Measurements from ENCODE around the gene SYNJ2. TPM values are rescaled to one million over a fixed set of nuclear protein-coding genes. Genes with fewer than 3 reads are reported as not detected.
"Not testable (repeated sequence)": the region's sequence is repeated elsewhere in the genome, so short reads cannot be mapped to it uniquely, and the experiment has no call there.

SYNJ2 gene
- polyA plus RNA-seq, 5 donors: 5.4 to 8.1 (median 6.2) TPM

DNA sequence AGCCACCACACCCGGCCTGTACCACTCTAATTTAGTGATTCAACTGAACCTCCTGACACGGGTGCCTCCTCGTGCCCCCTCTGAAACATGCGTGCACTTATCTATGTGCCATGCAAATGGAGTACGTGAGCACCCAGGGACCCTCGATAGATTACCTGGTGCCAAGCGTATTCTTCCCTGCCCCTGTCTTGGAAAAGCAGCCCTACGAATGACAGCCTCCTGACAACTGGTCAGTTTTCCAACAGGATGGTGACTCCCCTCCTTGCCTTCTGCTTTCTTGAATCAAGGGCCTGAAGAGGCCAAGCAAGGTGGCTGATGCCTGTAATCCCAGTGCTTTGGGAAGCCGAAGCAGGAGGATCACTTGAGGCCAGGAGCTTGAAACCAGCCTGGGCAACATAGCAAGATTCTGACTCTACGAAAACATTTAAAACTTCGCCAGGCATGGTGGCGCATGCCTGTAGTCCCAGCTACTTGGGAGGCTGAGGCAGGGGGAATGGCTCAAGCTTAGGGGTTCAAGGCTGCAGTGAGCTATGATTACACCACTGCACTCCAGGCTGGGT lies 25.4 kb upstream of the SYNJ2 start:
- DNase-seq: no peak

DNA sequence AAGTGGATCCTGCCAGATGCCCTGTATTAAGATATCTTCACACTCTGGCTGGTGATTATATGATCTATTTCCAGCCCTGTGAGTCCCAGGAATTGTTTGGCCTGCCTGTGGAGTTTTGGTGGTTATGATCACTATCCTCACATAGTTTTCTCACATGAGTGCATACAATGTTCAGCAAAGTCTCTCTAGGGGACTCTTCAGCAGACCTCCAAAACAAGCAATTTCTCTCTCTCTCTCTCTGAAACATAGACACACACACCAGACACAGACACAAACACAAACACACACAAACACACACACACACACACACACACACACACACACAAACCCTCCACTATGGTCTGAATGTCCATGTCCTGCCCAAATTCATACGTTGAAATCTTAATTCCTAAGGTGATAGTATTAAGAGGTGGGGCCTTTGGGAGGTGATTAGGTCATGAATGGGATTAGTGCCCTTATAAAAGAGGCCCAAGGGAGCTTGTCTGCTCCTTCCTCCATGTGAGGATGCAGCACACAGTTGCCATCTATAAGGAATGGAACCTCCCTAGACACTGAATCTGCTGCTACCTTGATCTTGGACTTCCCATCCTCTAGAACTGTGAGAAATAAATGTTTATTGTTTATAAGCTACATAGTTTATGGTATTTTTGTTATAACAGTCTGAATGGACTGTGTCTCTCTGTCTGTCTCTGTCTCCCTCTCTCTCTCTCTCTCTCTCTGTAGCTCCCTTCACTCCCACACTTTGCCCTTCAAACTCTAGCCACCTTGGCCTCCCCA lies 22.0 kb upstream of the SYNJ2 start:
- no peak for DNase-seq

DNA sequence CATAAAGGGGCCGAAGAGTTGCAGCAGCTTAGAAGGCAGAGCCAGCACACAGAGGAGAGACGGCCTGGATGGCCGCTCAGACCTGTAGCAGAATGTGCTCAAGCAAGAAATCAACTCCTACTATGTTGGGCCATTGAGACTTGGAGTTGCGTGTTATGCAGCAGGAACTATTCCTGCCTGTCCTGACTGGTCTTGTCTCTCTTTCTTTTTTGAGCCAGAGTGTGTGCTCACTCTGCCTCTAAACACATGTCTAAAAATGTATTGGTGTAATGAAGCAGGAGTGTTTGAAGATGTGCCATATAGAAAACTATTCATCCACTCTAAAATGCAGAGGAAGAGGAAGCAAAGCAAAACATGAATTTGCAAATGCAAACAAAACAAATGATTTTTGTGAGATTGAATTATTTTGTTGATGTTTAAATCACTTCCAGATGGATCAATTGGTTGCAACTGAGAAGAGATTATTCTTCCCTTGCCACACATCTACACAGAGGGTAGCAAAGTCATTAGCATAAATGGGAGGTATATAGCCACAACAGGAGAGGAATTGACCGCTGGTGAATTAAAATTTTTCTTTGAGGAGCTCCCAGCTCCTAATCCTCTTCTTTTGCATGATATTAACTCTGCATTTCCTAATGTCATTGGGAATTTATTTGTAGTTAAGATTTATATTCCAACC lies 20.4 kb upstream of the SYNJ2 start:
- DNase-seq: no peak

DNA sequence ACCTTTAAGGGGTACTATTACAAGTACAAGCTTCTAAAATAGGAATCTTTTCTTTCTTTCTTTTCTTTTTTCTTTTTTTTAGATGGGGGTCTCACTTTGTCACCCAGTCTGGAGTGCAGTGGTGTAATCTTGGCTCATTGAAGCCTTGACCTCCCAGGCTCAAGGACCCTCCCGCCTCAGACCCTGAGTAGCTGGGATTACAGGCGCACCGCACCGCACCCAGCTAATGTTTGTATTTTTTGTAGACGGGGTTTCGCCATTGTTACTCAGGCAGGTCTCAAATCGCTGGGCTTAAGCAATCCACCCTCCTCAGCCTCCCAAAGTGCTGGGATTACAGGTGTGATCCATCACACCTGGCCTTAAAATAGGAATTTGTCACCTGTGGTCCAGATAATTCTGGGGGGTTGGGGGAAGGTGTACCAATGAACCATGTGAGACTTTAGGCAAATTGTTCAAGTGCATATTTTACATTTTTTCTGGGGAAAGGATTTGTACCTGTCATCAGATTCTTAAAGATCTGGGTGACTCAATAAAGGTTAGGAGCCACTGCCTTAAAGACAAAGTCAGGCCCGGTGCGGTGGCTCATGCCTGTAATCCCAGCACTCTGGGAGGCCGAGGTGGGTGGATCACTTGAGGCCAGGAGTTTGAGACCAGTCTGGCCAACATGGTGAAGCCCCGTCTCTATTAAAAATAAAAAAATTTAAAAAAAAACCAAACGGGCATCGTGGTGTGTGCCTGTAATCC lies 19.7 kb upstream of the SYNJ2 start:
- no peak for DNase-seq

DNA sequence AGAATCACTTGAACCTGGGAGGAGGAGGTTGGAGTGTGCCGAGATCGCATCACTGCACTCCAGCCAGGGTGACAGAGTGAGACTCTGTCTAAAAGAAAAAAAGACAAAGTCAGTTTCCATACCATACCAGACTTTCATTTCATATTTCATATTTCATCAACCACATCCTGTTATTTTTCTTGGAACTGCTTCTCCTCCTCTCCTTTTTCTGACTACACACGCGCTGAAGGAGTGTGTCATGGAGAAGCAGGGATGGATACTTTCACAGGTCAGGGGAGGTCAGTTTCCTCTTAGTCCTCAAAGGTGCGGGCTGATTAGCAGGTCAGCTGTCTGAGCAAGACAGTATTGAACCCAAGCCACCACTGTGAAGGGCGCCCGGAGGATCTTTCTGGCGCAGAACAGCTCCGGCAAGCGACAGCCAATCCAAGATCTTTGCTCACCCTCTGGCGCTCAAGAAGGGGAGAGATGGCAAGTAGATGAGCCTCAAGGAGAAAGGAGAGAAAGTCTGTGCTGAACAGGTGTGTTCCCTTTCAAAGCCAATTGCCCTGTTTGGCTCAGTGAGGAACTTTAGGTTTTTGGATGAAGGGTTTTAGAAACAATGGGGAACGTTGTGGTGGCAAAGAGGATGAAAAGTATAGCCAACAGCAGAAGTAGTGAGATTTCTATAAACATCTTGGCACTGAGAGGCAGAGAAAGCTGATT lies 18.9 kb upstream of the SYNJ2 start:
- DNase-seq: no peak

DNA sequence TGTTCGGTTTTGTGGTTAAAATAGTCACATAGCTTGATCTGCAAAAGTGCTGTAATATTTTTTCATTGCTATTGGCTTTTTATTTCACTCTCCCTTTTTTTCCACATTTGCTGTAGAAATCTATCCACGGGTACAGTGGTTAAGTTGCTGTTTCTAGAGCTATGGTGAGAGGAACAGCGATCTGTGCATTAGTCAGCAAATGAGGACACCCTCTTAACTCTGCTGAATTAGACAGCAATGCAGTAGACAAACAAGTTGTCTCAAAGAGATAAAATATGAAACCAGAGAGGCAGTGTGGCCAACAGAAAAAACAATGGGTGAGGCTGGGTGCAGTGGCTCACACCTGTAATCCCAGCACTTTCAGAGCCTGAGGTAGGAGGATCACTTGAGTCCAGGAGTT lies 17.6 kb upstream of the SYNJ2 start:
- DNase-seq: no peak

DNA sequence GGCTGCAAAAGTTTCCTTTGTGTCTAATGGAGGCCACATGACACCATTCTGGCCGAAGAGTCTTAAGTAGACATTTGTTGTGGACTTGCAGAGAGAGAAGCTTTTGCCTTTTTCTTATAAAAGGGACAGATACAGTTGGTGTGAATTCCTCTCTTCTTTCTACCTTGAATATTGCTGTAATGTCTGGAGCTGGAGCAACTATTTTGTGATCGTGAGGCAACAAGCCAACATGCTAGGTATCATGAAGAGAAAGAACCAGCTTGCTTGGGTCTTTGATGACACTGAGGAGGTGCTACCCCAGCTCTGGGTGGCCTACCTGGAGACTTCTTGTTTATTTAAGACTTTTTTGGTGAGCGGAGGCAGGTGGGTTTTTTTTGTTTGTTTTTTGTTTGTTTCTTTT lies 16.3 kb upstream of the SYNJ2 start:
- no peak for DNase-seq

DNA sequence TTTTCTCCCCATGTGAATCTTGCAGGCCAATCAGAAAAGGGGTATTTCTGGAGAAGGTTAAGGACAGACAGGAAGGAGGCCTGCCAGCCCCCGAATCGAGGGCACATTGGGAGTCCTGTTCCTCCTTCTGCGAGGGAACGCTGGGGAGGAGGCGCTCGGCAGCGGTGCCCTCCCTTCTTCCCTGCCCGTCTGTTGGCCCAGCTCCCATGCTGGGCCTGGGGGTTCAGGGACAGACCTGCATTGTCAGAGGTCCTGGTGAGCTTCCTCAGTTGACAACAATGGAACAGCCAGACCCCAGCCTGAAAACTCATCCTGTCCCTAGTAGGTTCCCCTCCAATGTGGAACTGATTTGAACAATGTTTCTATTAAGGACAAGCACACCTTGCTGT lies 15.1 kb upstream of the SYNJ2 start:
- no peak for DNase-seq

DNA sequence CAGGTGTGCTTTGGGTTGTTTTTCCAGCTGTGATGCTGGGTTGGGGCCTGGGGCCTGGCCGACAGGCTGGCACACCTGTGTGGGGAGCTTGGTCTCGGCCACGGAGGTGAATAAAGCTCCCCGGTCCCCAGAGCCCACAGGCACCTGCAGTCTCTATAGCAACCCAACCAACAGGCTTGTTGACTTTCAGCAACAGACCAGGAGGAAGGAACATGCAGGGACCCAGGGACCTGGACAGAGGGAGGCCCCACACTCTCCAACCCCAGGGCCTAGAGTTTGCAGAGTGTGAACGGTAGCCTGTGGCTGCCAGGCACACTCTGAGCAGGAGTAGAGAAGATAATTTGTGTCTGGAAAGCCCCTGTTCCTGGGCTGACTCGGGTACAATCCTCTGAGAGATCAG lies 14.6 kb upstream of the SYNJ2 start:
- no peak for DNase-seq

DNA sequence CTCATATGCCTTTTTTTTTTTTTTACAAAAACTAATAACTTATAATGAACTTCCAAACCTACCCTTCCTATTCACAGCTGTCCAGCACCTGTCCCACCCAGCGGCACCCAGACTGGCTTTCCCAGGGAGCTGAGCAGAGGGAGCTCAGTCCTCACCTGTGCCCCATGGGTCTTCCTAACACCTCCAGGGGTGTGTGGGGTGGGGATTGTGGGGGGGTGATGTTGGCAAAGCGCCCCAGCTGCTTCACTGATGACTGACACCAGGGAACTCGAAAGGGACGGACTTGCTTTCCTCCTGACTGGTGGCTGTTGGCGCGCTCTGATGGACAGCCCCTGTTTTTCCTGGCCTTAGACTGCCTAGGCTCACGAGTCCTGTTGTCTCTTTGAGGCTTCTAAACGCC lies 14.2 kb upstream of the SYNJ2 start:
- no peak for DNase-seq

DNA sequence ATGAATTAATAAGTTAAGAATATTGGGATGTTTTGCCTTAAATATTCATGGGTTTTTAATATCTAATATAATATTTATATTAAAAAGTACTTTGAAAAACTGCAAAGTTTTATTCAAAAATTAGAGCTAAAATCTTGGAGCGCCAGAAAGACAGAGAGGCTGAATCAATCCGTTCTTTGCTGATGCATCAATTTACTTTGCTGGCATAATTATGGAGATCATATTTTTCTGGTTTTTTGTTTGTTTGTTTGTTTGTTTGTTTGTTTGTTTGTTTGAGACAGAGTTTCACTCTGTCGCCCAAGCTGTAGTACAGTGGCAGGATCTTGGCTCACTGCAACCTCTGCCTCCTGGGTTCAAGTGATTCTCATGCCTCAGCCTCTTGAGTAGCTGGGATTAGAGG lies 9.5 kb upstream of the SYNJ2 start:
- DNase-seq: not testable (repeated sequence)

DNA sequence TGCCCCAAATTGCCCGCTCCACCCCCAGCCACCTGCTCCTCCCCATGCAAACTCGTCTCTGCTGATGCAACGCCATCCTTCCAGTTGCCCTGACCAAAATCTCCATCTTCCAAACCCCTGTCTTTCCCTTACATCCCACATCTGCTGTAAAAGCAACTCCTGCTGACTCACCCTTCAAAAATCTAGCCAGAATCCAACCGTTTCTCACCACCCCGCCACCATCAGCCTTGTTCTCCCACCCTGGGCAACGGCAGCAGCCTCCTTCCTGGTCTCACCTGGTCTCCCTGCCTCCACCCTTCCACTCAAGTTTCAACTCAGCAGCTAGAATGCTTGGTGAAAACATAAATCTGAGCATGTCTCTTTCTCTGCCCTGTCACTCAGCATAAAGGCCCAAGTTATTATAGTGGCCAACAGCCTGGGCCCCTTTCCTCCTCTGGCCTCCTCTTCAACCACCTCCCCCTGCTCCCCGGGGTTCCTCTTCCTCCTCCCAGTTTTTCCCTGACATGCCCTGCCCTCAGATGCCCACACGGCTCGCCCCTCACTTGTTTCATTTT lies 7.2 kb upstream of the SYNJ2 start:
- DNase-seq: no peak

DNA sequence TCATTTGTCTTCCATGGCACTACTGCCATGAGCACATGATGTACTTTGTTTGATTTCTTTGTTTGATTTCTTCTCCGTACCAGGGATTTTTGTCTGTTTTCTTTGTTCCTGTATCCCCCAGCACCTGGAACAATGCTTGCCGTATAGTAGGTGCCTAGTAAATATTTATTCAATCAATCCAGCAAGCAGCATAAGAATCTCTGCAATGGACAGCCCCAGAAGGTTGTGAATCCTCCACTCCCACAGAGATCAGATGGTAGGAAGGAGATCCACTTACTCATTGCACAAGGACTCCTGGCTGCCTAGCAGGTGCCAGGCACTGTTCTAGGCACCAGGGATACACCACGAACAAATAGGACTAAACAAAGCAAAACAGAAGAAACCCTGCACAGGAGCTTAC lies 6.7 kb upstream of the SYNJ2 start:
- DNase-seq: no peak

DNA sequence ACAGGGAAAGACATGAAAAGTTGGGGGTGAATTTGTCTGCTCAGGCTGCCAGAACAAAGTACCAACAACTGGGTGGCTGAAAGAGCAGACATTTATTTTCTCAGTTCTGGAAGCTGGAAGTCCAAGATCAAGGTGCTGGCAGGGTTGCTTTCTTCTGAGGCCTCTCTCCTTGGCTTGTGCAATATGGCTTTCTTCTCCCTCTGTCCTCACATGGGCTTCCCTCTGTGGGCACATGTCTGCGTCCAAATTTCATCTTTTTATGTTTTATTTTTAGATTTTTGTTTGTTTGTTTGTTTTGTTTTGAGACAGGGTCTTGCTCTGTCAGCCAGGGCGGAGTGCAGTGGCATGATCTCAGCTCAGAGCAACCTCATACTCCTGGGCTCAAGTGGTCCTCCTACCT lies 6.2 kb upstream of the SYNJ2 start:
- no peak for DNase-seq

DNA sequence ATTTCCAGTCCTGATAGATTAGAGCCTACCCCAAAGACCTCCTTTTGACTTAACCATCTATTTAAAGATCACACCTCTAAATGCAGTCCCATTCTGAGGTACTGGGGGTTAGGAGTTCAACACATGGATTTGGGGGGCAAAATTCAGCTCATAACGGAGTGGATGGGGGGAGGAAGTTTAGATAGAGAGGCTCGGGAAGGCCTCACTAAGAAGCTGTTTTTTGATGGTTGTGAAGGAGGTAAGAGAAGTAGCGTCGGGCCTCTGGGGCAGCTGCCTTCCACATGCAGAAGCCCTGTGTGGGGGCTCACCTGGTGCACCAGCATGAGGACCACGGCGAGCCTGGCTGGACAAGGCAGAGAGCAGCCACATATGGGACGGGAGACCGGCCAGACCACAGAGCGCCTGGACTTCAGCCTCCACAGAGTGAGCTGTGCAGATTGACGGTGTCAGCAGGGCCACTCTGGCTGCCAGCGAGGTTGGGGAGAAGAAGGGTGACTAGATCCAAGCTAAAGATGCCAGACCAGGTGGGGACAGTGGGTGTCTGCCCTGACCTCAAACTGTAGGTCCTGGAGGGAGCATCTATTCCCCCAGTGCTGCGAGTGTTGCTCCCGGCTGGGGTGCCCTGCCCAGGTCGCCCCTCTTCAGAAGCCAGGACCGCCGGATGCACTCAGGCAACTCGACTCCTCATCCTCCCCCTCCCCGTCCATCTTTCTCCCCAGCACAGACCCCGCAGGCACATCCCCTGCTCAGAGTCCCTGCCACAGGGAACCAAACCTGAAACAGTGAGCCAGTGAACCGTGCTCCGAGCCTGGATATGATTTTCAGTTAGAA lies 5.1 kb upstream of the SYNJ2 start:
- DNase-seq: no peak

DNA sequence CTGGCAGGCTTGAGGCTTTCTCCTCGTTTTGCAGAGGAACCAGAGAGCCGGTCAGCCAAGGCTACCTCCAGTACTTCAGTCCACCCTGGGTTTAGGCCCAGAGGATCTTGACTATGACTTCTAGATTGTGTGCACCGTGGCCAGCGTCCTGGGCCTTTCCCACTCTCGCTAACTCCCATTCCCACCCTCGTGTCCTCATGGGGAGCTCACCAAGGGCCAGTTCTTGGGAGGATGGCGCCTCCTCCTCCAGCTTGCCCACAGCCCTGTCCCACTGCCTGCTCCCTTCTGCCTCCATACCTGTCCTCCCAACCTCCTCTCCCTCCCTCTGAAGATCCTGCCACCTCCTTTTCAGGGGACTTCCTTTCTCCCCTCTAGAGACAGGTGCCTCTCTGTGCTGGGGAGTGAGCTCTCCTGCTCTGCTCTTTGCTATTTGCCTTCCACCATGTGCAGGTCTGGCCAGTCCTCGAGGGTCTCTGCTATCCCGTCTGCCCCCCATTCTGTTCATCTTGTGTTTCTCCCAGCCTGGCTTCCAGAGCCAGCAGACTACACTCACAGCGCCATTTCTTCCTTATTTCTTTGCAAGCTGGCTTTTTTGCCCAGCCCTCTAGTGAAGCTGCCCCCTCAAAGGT lies 4.4 kb upstream of the SYNJ2 start:
- no peak for DNase-seq

DNA sequence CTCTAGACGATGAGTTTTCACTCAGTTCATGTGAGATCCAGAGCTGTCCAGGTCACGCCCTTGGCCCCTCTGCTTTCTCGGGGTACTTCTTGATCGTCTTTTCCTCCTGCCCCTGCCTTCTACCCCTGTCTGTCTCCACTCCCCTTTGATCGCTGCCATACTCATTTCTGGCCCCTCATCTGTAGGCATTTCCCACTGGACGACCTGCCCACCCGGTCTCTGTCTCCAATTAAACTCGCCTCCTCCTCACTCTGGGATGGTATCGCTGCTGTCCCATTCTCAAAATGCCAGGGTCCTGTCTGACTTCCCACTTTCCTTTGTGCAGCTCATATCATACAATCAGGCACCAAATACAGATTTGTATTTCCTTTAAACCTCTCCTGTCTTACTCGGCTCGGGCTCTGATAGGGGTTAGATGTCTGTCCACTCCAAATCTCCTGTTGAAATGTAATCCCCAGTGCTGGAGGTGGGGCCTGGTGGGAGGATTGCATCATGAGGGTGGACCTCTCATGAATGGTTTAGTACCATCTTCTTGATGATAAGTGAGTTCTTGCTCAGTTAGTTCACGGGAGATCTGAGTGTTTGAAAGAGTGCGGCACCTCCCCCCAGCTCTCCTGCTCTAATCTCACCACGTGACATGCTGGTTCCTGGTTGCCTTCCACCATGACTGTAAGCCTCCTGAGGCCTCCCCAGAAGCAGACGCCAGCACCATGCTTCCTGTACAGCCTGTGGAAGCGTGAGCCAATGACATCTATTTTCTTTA lies 3.5 kb upstream of the SYNJ2 start:
- DNase-seq: no peak

DNA sequence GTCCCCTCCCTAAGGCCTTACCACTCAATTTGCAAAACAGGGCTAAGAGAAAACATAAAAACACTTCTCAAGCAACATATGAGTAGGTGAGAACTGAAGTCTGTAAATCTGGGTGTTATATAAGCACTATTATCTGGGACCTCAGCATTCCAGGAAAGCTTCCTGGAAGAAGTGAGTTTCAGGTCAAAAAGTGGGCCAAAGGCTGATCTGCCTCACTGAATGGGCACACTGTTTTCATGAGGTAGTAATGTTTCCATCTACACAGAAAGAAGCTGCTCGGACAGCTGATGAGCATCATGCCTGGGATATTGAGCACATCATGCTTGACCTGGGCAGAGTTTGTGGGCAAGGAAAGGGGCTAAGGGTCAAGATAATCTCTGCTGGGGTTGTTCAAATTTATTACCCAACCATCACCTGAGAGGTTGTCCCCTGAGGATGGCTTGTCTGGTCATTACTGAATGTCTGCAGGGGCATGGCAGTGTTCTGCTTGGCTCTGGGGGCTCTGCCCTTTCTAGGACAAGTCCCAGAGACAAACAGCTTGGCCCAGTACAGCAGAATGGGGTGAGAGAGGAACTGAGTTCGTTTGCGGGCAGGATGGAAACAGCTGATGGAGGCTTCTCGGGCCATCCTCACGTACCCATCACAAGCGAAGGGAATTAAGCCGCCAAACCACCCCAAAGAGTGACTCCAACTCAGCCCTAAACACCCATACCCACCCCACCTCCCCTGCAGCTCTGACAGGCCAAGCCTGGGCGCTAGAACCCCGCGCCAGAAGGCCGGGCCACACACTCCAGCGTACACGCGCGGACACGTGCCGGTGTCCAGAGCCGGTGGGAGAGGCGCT lies 1.2 kb upstream of the SYNJ2 start:
- no peak for DNase-seq

DNA sequence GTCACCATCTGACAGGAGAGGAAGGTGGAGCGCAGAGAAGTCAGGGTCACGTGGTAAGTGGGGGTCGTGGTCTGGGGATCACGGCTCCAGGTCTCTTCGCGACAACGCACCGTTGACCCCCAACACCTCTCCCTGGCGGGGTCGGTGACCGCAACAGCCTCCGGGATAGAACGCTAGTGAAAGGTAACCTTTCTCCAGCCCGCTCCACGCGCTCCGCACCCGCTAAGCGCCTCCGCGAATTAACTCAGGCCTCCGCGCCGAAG lies 600 bp upstream of the SYNJ2 start:
- DNase-seq: no peak
